HepG2 (cell line): Measurements from ENCODE around the gene PCYT2. TPM values are rescaled to one million over a fixed set of nuclear protein-coding genes. Genes with fewer than 3 reads are reported as not detected.

ENCODE experiments used
- ATAC-seq: fragments of 200-7000 bp; cut with Tn5 transposase; 3 replicates; pipeline ENCODE4 v1.9.1; 2020; ENCODE audit warnings: mild to moderate bottlenecking, moderate library complexity
- BruUV-seq: library from RNA; stranded (reverse); fragments of 400-500 nt; replicated peaks from 2 replicates; lab custom pipeline; 2021; lab: Mats Ljungman, UMichigan
- CTCF ChIA-PET: fragments of 300-600 bp; formaldehyde crosslinking; extraction: SDS; loops from one replicate; lab custom pipeline; 2021; ENCODE audit warnings: low total read pairs, inconsistent platforms, low intra/inter-chr PET ratio; lab: Yijun Ruan, JAX
- POLR2A ChIA-PET: fragments of 350-600 bp; sonication (Branson Sonifier 250); formaldehyde crosslinking; loops from one replicate; lab custom pipeline; 2020; ENCODE audit warnings: antibody characterized with exemption, inconsistent platforms; lab: Yijun Ruan, JAX
- DNase-seq: peaks from one replicate; pipeline ENCODE4 v3.0.0-alpha.2; 2015; ENCODE audit warnings: low spot score
- FAIRE-seq: peaks from 3 replicates; lab custom pipeline; 2011; peaks lifted over from hg19 to GRCh38; lab: Jason Lieb, UNC
- H2AFZ ChIP-seq: one replicate; pipeline ENCODE4 v1.6.1; 2011; ENCODE audit warnings: low read length, inconsistent platforms
- H3K27ac ChIP-seq: fragments of 300-600 bp; 3 replicates; pipeline ENCODE4 v1.8.0; 2011; ENCODE audit warnings: mixed run types, mild to moderate bottlenecking, mixed read lengths, low read length, inconsistent platforms; ENCODE audit not compliant: insufficient read depth; ENCODE audit errors: extremely low read length
- H3K27me3 ChIP-seq, 2 experiments: fragments of 200-600 bp in 1 of 2; 2 replicates in 1 of 2; 3 replicates in 1 of 2; pipeline versions ENCODE4 v1.6.0 to v1.8.0; 2011; ENCODE audit warnings: low read length in 2 of 2, mild to moderate bottlenecking in 2 of 2, moderate library complexity in 2 of 2, inconsistent platforms in 1 of 2; ENCODE audit not compliant: insufficient read depth in 2 of 2, control insufficient read depth in 1 of 2
- H3K36me3 ChIP-seq, 2 experiments: fragments of 200-600 bp in 1 of 2; replicated peaks in 1 of 2; 2 replicates in 1 of 2; 3 replicates in 1 of 2; pipeline versions ENCODE4 v1.5.1 to v1.8.0; 2011; ENCODE audit warnings: low read length in 2 of 2, inconsistent platforms in 1 of 2; ENCODE audit not compliant: insufficient read depth in 2 of 2, control insufficient read depth in 1 of 2
- H3K4me1 ChIP-seq: 2 replicates; pipeline ENCODE4 v1.5.1; 2012; ENCODE audit warnings: low read length, inconsistent platforms; ENCODE audit not compliant: insufficient read depth
- H3K4me2 ChIP-seq: 2 replicates; pipeline ENCODE4 v1.6.0; 2011; ENCODE audit warnings: low read depth, low read length, inconsistent platforms
- H3K4me3 ChIP-seq, 3 experiments: fragments of 200-600 bp in 1 of 3; sonication (generic), shearing (Covaris generic) in 1 of 3; replicated peaks in 1 of 3; 2 replicates each; pipeline ENCODE4 v1.5.1; 2011 to 2016; ENCODE audit warnings: low read length in 3 of 3, inconsistent platforms in 2 of 3, low read depth in 2 of 3, mild to moderate bottlenecking in 2 of 3, control low read depth in 1 of 3, mixed read lengths in 1 of 3; ENCODE audit not compliant: insufficient read depth in 1 of 3
- H3K79me2 ChIP-seq: one replicate; pipeline ENCODE4 v1.6.1; 2011; ENCODE audit warnings: low read length, inconsistent platforms; ENCODE audit not compliant: insufficient read depth
- H3K9ac ChIP-seq: 2 replicates; pipeline ENCODE4 v1.6.0; 2011; ENCODE audit warnings: mild to moderate bottlenecking, low read depth, low read length, inconsistent platforms; ENCODE audit not compliant: insufficient read depth
- H3K9me3 ChIP-seq: 2 replicates; pipeline ENCODE4 v1.5.1; 2012; ENCODE audit warnings: mild to moderate bottlenecking, low read length
- H4K20me1 ChIP-seq: 2 replicates; pipeline ENCODE4 v1.6.0; 2011; ENCODE audit warnings: inconsistent platforms, mild to moderate bottlenecking, low read length, moderate library complexity; ENCODE audit not compliant: insufficient read depth
- NFYC ChIP-seq: IDR thresholded peaks from 2 replicates; pipeline ENCODE4 v1.6.1; 2016; ENCODE audit warnings: missing genetic modification reagents, missing compliant biosample characterization
- PITX1 ChIP-seq: sonication (generic); formaldehyde crosslinking; IDR thresholded peaks from 2 replicates; pipeline ENCODE4 v1.5.1; 2020; ENCODE audit warnings: mild to moderate bottlenecking, missing genetic modification reagents
- ZKSCAN5 ChIP-seq: sonication (generic); formaldehyde crosslinking; IDR thresholded peaks from 2 replicates; pipeline ENCODE4 v1.5.1; 2020; ENCODE audit warnings: mild to moderate bottlenecking, missing genetic modification reagents
- ZNF136 ChIP-seq: sonication (generic); formaldehyde crosslinking; IDR thresholded peaks from 2 replicates; pipeline ENCODE4 v1.8.1; 2022; ENCODE audit warnings: low read depth, mild to moderate bottlenecking, moderate library complexity, missing genetic modification reagents
- WGBS: methylation state at CpG from one replicate; pipeline ENCODE4 v1.1.6; 2017; ENCODE audit warnings: low lambda C conversion rate; 5-methylcytosine and 5-hydroxymethylcytosine counted together
- in situ Hi-C: cut with HindIII; loops from 2 replicates; pipeline ENCODE4 v1.10.0; 2017; ENCODE audit warnings: low pct_unique_long_range_greater_than_20kb; ENCODE audit not compliant: extremely low pct_ligation_motif_present
- intact Hi-C: fragments of 100-400 bp; cut with micrococcal nuclease; formaldehyde crosslinking; loops from one replicate; pipeline ENCODE4 v1.10.0; 2022; ENCODE audit not compliant: unreplicated experiment
- polyA plus RNA-seq, 8 experiments: library from polyadenylated mRNA; depleted of rRNA in 3 of 8; stranded (reverse) in 7 of 8; unstranded in 1 of 8; fragments of >200 nt; fragmentation: Illumina TruSeq in 4 of 8; extraction: Trizol in 4 of 8; gene quantifications; 2 replicates each; pipeline versions ENCODE4 v1.2.1 to v1.2.3, GENCODE V29; 2011 to 2016; ENCODE audit warnings: low read depth in 4 of 8, missing spikeins in 1 of 8, mixed read lengths in 1 of 8; ENCODE audit not compliant: insufficient read depth in 1 of 8
- total RNA-seq, 5 experiments: library from RNA; depleted of rRNA; stranded (reverse); fragments of >200 nt; fragmentation: Illumina TruSeq; extraction: Trizol; gene quantifications; 2 replicates each; pipeline ENCODE4 v1.2.3, GENCODE V29; 2016; ENCODE audit warnings: low read depth in 1 of 5
- TF ChIP-seq, protein P1 (sequence below), 2 experiments: fragments of 450-650 bp in 1 of 2; sonication (generic) in 1 of 2; formaldehyde crosslinking in 1 of 2; IDR thresholded peaks; 2 replicates each; pipeline versions ENCODE4 v1.6.1 to v1.8.0; 2016 to 2022; ENCODE audit warnings: antibody characterized with exemption in 1 of 2, mild to moderate bottlenecking in 1 of 2, missing genetic modification reagents in 1 of 2
- TF ChIP-seq, protein P2 (sequence below): sonication (generic); formaldehyde crosslinking; IDR thresholded peaks from 2 replicates; pipeline ENCODE4 v1.8.1; 2023; ENCODE audit warnings: missing genetic modification reagents, inconsistent platforms, borderline replicate concordance
- TF ChIP-seq, protein P3 (sequence below): sonication (generic); formaldehyde crosslinking; IDR thresholded peaks from 2 replicates; pipeline ENCODE4 v1.4.0; 2020; ENCODE audit warnings: missing genetic modification reagents, mild to moderate bottlenecking, borderline replicate concordance

PCYT2 gene
- total and polyA plus RNA-seq, 2 of the 13 experiments (the other 11 are each of a cell fraction or from before 2014, with no cell fraction given), result 147 to 297 TPM

DNA sequence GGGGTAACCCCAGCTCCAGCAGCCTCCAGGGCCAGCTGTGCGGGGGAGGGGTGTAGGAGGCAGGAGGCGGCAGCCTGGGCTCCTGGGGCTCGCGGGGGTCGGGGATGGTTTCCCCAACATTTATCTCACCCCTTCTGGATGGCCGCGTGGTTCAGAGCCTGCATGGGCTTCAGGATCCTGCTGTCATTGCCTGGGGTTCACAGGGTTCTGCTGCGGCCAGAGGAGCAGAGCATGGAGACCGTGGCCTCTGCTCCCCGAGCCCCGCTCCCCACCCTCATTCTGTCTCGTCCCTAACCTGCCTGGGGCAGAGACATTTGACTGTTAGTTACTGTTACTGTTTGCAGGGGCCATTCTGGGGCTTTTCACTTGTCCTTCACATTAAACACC lies 31.0 kb upstream of the PCYT2 start (continued):
- TF ChIP-seq, protein P1, sequence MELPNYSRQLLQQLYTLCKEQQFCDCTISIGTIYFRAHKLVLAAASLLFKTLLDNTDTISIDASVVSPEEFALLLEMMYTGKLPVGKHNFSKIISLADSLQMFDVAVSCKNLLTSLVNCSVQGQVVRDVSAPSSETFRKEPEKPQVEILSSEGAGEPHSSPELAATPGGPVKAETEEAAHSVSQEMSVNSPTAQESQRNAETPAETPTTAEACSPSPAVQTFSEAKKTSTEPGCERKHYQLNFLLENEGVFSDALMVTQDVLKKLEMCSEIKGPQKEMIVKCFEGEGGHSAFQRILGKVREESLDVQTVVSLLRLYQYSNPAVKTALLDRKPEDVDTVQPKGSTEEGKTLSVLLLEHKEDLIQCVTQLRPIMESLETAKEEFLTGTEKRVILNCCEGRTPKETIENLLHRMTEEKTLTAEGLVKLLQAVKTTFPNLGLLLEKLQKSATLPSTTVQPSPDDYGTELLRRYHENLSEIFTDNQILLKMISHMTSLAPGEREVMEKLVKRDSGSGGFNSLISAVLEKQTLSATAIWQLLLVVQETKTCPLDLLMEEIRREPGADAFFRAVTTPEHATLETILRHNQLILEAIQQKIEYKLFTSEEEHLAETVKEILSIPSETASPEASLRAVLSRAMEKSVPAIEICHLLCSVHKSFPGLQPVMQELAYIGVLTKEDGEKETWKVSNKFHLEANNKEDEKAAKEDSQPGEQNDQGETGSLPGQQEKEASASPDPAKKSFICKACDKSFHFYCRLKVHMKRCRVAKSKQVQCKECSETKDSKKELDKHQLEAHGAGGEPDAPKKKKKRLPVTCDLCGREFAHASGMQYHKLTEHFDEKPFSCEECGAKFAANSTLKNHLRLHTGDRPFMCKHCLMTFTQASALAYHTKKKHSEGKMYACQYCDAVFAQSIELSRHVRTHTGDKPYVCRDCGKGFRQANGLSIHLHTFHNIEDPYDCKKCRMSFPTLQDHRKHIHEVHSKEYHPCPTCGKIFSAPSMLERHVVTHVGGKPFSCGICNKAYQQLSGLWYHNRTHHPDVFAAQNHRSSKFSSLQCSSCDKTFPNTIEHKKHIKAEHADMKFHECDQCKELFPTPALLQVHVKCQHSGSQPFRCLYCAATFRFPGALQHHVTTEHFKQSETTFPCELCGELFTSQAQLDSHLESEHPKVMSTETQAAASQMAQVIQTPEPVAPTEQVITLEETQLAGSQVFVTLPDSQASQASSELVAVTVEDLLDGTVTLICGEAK (IDR thresholded peaks at IDR 0.05), result no peak
- TF ChIP-seq, protein P1 (CRISPR knock-in tag; IDR thresholded peaks at IDR 0.05), result no peak

DNA sequence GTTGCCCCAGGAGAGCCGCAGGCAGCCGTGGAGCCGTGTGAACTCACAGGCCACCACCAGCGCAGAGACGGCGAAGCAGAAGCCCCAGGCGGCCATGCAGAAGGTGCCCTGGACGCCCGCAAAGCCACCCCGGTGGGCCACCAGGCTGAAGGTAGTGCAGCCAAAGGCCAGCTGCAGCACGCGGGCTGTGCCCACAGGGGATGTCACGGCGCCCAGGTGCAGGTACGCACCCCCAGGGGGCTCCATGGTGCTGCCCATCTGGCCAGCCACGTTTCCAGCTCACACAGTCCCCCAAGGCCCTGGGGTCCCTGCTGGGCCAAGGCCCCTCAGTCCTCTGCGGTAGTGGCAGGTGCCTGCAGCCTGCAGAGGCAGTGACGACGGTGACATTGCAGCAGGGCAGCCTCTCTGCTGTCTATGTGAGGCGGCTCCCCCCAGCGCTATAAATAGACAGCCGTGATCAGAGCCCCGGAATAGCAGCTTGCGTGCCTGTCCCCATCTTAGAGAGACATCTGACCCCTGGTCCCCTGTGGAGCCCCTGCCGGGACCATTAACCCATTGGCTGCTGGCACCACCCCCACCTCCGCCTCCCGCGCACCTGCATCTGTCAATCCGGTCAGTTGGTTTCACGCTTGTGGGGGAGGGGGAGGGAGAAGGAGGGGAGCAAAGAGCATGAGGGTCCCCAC lies 30.4 kb upstream of the PCYT2 start:
- Histone ChIP-seq H3K79me2 (peaks cover 3% of the 10 kb centered on the region), H3K27ac (no peak overlapping the region), H3K4me2 (peak overlapping the region; percentile 13; the same call in 1 of the 2 replicates), H4K20me1 (no peaks in the 10 kb centered on the region), H3K9me3 (no peaks in the 10 kb centered on the region), H3K4me1 (peaks cover 65% of the 10 kb centered on the region), H2AFZ (no peak overlapping the region), H3K36me3 (no peaks in the 10 kb centered on the region), H3K27me3 (peaks cover 16 to 33% of the 10 kb centered on the region in 2 experiments; a peak in 4 of 5 replicates), H3K9ac (no peak overlapping the region), H3K4me3 (no peak overlapping the region; a peak in 1 of 6 replicates)
- POLR2A ChIA-PET, result interaction anchor here (1.6 to 7.9 kb wide), 2 partner anchors 12 to 14 kb away, joined by 5 to 58 read pairs; partner anchors contain the start of gene MAFG
- WGBS, result 28% methylated on average over 16 of the region's 30 CpGs
- ATAC-seq (peak; percentile 33), FAIRE-seq (no peak), DNase-seq (no peak)
- intact Hi-C loops (no loop called here), in situ Hi-C loops (no loop called here)
- BruUV-seq, result no TSS peak
- CTCF ChIA-PET, result no interaction called here
- TF ChIP-seq, protein P2, sequence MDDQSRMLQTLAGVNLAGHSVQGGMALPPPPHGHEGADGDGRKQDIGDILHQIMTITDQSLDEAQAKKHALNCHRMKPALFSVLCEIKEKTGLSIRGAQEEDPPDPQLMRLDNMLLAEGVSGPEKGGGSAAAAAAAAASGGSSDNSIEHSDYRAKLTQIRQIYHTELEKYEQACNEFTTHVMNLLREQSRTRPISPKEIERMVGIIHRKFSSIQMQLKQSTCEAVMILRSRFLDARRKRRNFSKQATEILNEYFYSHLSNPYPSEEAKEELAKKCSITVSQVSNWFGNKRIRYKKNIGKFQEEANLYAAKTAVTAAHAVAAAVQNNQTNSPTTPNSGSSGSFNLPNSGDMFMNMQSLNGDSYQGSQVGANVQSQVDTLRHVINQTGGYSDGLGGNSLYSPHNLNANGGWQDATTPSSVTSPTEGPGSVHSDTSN (CRISPR knock-in tag), result no peak
- no peak for TF ChIP-seq PITX1 (CRISPR knock-in tag)
- no peak for TF ChIP-seq ZKSCAN5
- no peak for TF ChIP-seq ZNF136 (CRISPR knock-in tag)
- no peak for TF ChIP-seq NFYC (CRISPR knock-in tag)
- TF ChIP-seq, protein P3, sequence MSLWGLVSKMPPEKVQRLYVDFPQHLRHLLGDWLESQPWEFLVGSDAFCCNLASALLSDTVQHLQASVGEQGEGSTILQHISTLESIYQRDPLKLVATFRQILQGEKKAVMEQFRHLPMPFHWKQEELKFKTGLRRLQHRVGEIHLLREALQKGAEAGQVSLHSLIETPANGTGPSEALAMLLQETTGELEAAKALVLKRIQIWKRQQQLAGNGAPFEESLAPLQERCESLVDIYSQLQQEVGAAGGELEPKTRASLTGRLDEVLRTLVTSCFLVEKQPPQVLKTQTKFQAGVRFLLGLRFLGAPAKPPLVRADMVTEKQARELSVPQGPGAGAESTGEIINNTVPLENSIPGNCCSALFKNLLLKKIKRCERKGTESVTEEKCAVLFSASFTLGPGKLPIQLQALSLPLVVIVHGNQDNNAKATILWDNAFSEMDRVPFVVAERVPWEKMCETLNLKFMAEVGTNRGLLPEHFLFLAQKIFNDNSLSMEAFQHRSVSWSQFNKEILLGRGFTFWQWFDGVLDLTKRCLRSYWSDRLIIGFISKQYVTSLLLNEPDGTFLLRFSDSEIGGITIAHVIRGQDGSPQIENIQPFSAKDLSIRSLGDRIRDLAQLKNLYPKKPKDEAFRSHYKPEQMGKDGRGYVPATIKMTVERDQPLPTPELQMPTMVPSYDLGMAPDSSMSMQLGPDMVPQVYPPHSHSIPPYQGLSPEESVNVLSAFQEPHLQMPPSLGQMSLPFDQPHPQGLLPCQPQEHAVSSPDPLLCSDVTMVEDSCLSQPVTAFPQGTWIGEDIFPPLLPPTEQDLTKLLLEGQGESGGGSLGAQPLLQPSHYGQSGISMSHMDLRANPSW (CRISPR knock-in tag), result no peak
